ENCODE data around the gene IL17B.
A peak's percentile ranks its signal among the peaks of the same experiment; 100 is the strongest.

The IL17B gene

DNA sequence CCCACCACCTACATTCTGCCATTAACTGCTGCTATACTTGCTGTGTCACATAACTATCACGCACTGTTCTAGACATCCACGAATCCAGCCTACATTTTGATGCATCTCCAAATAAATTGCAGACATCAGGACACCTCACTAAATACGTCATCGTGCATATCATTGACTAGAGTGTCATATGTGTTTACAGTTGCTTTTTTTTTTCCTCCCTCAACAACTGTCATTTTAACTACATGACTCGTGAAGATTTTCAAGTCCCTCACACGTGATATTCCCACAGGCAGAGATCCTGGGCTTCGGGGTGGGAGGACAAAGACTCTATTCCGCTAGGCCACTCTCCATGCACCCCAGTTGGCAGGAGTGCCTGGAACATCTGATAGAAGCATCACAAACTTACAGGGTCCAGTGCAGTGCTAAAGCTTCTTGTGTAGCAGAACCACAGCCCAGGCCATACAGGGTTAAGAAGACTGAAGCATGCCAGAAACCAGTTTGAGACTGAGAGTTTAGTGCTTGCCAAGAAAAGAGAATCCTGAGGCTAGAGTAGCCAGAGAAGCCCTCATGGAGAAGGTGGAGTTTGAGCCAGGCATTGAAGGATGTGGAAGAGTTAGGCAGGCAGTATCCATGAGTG, 20.1 kb downstream of the IL17B start:
- DNase-seq (ENCODE audit: low read depth in 2 of 3, low spot score in 2 of 3): no peak

GRCh38 chr5:149358294-149358651, 20.8 kb downstream of the IL17B start:
- no peak for DNase-seq (ENCODE audit: low read depth in 2 of 3, low spot score in 2 of 3)

DNA sequence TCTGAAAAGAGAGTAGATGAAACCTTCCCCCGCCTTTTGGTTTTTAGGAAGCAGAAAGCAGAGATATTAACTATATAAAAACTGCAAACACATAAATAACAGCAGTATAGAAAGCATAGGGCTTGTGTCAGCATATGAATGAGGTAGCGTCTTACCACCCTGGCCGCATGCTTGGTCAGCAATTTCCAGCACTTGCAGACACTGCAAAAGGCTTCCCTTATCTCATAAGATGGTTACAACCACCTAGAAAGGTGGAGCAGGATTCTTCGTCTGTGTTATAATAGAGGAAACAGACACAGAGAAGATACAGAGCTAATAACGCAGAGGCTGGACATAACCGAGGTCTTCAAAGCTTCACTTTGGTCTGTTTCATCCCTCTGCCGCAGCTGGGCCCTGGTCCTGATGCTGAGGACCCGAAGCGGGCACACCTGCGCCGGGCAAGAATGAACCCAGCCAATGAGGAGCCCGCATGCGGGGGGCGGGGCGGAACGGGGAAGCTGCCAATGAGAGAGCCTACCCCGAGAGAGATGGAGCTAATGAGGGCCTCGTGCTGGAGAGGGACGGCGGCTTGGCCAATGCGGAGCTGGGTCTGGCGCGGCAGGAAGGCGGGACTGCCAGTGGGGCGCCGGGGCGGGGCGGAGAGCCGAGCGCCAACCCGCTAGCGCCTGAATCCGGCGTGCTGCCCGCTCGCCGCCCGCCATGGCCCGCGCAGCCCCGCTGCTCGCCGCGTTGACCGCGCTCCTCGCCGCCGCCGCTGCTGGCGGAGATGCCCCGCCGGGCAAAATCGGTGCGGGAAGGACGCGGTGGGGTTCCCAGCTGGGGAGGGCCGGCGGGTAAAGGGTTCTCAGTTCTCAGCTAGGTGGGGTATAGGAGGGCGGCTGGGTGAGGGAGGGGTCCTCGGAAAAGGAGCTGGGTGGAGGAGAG, 21.5 kb downstream of the IL17B start, which contains the start of gene PCYOX1L:
TSS of gene PCYOX1L (plus strand) at position 677 of the 924 bp plus-strand sequence. CDS start at position 700, 23 bp downstream.
- peak; percentile 57 to 96 (median 87) for DNase-seq (ENCODE audit: low read depth in 2 of 3, low spot score in 2 of 3)

DNA sequence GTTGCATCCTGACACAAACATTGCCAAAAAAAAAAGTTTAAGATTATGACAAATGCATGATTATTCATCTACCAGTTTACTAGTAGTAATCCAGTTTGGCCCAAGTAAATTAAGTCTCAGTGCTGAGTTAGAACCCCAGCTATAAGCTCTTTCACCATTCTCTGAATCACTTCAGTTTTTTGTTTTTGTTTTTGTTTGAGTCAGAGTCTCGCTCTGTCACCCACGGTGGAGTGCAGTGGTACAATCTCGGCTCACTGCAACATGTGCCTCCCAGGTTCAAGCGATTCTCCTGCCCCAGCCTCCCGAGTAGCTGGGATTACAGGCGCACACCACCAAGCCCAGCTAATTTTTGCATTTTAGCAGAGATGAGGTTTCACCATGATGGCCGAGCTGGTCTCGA, 22.7 kb downstream of the IL17B start:
- no peak for DNase-seq (ENCODE audit: low read depth in 2 of 3, low spot score in 2 of 3)

DNA sequence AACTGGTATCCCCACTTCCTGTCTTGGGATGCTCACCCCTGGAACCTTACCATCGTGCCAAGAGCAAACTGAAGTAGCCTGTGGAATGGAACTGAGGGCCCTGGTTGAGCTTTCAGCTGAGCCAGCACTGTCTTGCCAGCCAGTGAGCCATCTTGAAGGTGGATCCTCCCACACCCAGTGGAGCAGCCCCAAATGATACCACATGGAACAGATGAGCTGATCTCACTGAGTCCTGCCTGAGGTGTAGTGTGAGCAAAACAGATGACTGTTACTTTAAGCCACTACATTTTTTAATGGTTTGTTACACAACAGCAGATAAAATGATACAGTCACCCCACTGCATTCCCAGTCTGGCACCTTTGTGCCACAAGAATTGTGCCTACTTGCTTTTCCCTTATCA, 23.4 kb downstream of the IL17B start:
- no peak for DNase-seq (ENCODE audit: low read depth in 2 of 3, low spot score in 2 of 3)

- no peak for DNase-seq (ENCODE audit: low read depth in 2 of 3, low spot score in 2 of 3)
Measured at GRCh38 chr5:149353911-149354310, 25.2 kb downstream of the IL17B start.

DNA sequence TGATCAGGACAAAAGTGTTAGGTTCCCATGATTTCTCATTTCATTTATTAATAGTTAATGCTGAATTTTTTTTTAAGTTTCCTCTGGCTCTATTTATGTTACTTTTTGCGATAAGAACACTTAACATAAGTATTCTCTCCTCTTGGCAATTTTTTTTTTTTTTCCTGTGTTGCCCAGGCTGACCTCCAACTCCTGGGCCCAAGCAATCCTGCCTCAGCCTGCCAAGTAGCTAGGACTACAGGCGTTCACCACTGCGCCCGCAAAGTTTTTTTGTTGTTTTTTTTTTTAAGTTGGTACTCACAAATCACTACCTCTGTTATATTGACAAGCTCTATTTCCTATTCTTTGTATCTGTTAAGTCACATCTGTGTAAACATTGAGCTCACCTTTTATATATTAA, 26.9 kb downstream of the IL17B start:
- DNase-seq (ENCODE audit: low read depth in 2 of 3, low spot score in 2 of 3): no peak

DNA sequence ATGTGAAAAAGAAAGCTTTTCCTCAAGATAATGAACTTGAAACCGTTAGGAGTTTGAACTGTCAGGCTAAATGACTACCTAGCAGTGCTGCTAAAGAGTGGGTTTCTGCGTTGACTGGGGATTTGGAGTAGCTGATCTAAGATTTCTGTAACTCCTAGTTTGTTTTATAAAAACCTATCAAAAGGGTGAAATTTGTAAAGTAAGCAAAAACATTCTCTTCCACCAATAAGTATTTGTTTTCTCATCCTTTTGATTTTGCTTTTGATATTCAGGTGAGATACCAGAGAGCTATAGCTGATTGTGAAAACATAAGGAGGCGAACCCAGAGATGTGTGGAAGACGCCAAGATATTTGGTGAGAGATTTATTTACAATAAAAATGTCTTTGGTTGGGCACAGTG, 29.7 kb downstream of the IL17B start:
- DNase-seq (ENCODE audit: low read depth in 2 of 3, low spot score in 2 of 3): no peak

GRCh38 chr5:149348518-149348917, 30.6 kb downstream of the IL17B start:
- no peak for DNase-seq (ENCODE audit: low read depth in 2 of 3, low spot score in 2 of 3)

- no peak for DNase-seq (ENCODE audit: low read depth in 2 of 3, low spot score in 2 of 3)
Measured at GRCh38 chr5:149345892-149346222, 33.2 kb downstream of the IL17B start.

DNA sequence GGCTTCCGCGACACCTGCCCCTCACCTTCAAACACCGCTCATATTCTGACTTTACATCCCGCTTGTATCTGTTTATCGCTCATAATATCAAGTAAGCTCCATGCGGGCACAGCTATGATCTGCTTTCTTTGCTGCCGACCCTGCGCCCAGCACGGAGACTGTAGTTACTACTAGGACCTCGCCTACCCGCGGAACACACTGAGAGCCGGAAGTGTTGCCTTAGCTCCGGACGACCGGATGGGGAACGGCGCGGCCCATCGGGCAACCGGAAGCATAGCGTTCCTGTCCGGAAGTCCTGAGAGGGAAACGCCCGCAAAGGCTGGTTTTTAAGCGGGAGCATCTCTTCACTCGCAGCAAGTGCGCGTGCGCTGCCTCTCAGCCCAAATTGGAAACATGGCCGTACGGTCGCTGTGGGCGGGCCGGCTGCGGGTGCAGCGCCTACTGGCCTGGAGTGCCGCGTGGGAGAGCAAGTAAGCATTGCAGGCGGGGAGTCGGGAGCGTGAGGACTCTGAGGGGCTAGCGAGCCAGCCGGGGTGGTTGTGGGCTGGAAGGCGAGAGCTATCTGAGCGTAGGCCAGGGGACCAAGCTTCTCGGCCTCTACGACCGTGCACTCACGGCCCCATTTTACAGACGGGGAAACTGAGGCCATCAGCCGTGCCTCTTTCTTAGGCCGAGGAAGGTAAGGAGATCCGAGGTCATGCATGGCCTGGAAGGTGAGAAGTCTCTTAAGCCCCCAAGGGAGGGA, 33.8 kb downstream of the IL17B start, which contains the start of gene GRPEL2:
TSS of gene GRPEL2 (plus strand) at position 353 of the 745 bp plus-strand sequence. CDS start at position 394, 41 bp downstream.
- DNase-seq (ENCODE audit: low read depth in 2 of 3, low spot score in 2 of 3): peak; percentile 68 to 90 (median 75)

DNA sequence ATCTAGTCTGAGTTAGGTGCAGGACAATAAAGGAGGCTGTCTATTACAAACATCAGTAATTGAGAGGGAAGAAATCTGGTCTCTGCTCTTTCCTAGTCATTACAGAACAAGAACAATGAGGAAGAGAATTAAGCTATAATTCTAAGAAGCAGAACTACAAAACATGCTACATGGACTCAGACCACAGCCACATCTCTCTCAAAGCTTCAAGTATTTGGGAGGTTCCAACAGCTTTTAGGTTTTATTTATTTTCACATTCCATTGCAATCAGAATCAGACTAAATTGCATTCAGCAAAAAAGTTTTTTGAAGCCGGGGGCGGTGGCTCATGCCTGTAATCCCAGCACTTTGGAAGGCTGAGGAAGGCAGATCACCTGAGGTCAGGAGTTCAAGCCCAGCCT, 34.9 kb downstream of the IL17B start:
- DNase-seq (ENCODE audit: low read depth in 2 of 3, low spot score in 2 of 3): no peak

GRCh38 chr5:149341876-149342275, 37.2 kb downstream of the IL17B start:
- no peak for DNase-seq (ENCODE audit: low read depth in 2 of 3, low spot score in 2 of 3)

- DNase-seq (ENCODE audit: low read depth in 2 of 3, low spot score in 2 of 3): no peak
Measured at GRCh38 chr5:149340920-149341319, 38.2 kb downstream of the IL17B start.

GRCh38 chr5:149338364-149338763, 40.7 kb downstream of the IL17B start:
- no peak for DNase-seq (ENCODE audit: low read depth in 2 of 3, low spot score in 2 of 3)

DNA sequence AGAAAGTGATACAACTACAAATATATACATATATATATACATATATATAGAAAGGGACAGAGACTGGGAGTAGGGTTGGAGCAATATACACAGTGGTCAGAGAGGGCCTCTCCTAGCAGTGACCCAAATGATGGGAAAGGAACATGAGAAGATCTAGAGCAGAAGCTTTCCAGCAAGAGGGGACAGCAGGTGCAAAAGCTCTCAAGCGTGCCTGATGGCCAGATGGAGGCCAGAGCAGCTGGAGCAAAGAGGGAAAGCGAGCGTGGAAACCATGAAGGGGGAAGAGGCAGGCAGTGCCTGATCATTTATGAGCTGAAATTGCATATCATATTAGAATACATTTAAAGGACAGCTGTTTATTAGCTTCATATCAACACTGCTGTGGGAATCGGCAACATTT, 41.4 kb downstream of the IL17B start:
- no peak for DNase-seq (ENCODE audit: low read depth in 2 of 3, low spot score in 2 of 3)

- no peak for DNase-seq (ENCODE audit: low read depth in 2 of 3, low spot score in 2 of 3)
Measured at GRCh38 chr5:149333711-149334443, 45.2 kb downstream of the IL17B start.

GRCh38 chr5:149328177-149328576, 50.9 kb downstream of the IL17B start:
- DNase-seq (ENCODE audit: low read depth in 2 of 3, low spot score in 2 of 3): no peak

DNA sequence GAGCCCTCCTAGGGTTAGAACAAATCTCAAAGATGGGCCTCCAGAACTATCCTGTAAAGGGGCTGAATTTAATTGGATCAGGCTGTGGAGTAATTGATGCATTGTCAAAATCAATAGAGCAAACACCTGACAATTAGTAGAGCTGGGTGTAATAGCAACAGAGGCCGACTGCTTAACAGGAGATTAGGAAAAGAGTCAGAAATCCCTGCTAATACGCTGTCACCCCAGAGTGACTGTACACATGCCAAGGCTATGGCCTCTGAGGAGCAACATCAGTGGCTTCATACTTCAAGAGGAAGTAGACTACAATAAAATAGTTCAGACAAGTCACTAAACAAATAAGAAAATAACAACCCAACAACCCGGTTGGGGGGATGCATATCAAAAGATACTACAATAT, 52.5 kb downstream of the IL17B start:
- DNase-seq (ENCODE audit: low read depth in 2 of 3, low spot score in 2 of 3): no peak

GRCh38 chr5:149325894-149326293, 53.2 kb downstream of the IL17B start:
- no peak for DNase-seq (ENCODE audit: low read depth in 2 of 3, low spot score in 2 of 3)

DNA sequence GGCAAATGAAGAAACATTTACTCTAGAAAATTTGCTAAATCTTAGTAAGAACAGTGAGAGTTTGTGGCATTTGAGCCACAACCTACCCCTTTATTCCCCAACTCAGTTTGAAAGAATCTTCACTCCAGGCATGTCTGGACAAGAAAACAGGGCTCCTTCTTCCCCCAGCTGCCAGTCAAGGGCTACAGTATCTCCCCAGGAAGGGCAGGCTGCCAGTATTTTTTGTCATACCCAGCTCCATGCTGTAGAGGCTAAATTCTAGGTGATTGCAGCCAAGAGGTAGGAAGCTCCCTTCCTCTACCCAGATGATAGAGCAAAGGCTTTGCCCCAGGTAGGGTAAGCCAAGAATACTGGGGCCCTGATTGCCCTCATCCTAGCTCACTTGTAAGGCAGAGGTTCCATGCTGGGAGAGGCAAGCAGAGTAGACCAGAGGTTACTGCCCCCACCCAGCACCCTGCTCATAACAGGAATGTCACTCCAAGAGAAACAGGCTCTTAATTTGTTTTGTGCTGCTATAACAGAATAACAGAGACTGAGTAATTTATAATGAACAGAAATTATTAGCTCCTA, 53.8 kb downstream of the IL17B start:
- no peak for DNase-seq (ENCODE audit: low read depth in 2 of 3, low spot score in 2 of 3)

Data from activated CD8-positive, alpha-beta memory T cell treated with anti-CD3 and anti-CD28 coated beads for 48 hours (primary cell).